Transverse colon (tissue), 4 donors: ENCODE data around the gene HCFC1. TPM values are rescaled to one million over a fixed set of nuclear protein-coding genes. Genes with fewer than 3 reads are reported as not detected.

Experiments used
- DNase-seq: peaks from one replicate; pipeline ENCODE4 v3.0.0-alpha.2; 2019
- H3K27ac ChIP-seq, 4 donors: fragments of 200-600 bp; sonication (generic); 2 replicates each; pipeline ENCODE4 v1.5.1; 2016 to 2018; ENCODE audit warnings: inconsistent platforms in 4 of 4
- H3K27me3 ChIP-seq: fragments of 200-600 bp; sonication (generic); 2 replicates; pipeline ENCODE4 v1.5.1; 2017; ENCODE audit warnings: inconsistent platforms
- H3K36me3 ChIP-seq, 4 donors: fragments of 200-600 bp; sonication (generic); 2 replicates each; pipeline ENCODE4 v1.5.1; 2017 to 2019; ENCODE audit warnings: inconsistent platforms in 4 of 4
- H3K4me1 ChIP-seq, 4 donors: fragments of 200-600 bp; sonication (generic); 2 replicates each; pipeline ENCODE4 v1.5.1; 2017 to 2020; ENCODE audit warnings: inconsistent platforms in 4 of 4
- H3K4me3 ChIP-seq, 4 donors: fragments of 200-600 bp; sonication (generic); 1 replicate in 1 of 4; 2 replicates in 3 of 4; pipeline versions ENCODE4 v1.5.1 to v1.6.1; 2017 to 2019; ENCODE audit warnings: inconsistent platforms in 4 of 4
- H3K9me3 ChIP-seq, 2 donors: fragments of 200-600 bp; sonication (generic); 2 replicates each; pipeline ENCODE4 v1.5.1; 2017 to 2019; ENCODE audit warnings: inconsistent platforms in 2 of 2
- EP300 ChIP-seq: sonication (generic); formaldehyde crosslinking; IDR thresholded peaks from one replicate; pipeline ENCODE4 v1.6.1; 2017; ENCODE audit warnings: antibody characterized with exemption, low read depth
- POLR2A ChIP-seq: fragments of 450-650 bp; IDR thresholded peaks from one replicate; pipeline ENCODE4 v1.6.1; 2016; ENCODE audit warnings: antibody characterized with exemption, mild to moderate bottlenecking, moderate library complexity
- POLR2AphosphoS5 ChIP-seq, 3 donors: sonication (generic); formaldehyde crosslinking; IDR thresholded peaks; one replicate each; pipeline ENCODE4 v1.6.1; 2016; ENCODE audit warnings: antibody characterized with exemption in 3 of 3
- WGBS, 2 donors: methylation state at CpG; one replicate each; pipeline ENCODE4 v1.1.5; 2018; ENCODE audit warnings: low coverage in 1 of 2; 5-methylcytosine and 5-hydroxymethylcytosine counted together
- in situ Hi-C, 4 donors: fragments of 200-750 bp; cut with MboI; loops; one replicate each; pipeline versions ENCODE4 v1.15.0 to v1.15.1; 2017; ENCODE audit warnings: low sequenced_read_pairs in 3 of 4, low pct_ligation_motif_present in 1 of 4, low pct_unique_long_range_greater_than_20kb in 1 of 4
- intact Hi-C: fragments of 100-400 bp; cut with DNase I; formaldehyde crosslinking; loops from one replicate; pipeline ENCODE4 v1.15.1; 2023; ENCODE audit warnings: low total_unique reads
- total RNA-seq, 4 donors: library from RNA; depleted of rRNA; stranded (reverse); fragments of >200 nt; gene quantifications; one replicate each; pipeline ENCODE4 v1.1.0, GENCODE V29; 2016
- TF ChIP-seq, protein P1 (sequence below), 5 experiments: fragments of 200-600 bp in 3 of 5; fragments of 450-650 bp in 2 of 5; sonication (generic) in 3 of 5; IDR thresholded peaks; 1 replicate in 2 of 5; 2 replicates in 3 of 5; pipeline ENCODE4 v1.5.1; 2016 to 2017; ENCODE audit warnings: antibody characterized with exemption in 5 of 5, inconsistent platforms in 3 of 5, mild to moderate bottlenecking in 2 of 5, moderate library complexity in 1 of 5

Gene HCFC1
- total RNA-seq, 4 donors from 2014 or later = 34.0 to 68.5 (median 49.8) TPM

DNA sequence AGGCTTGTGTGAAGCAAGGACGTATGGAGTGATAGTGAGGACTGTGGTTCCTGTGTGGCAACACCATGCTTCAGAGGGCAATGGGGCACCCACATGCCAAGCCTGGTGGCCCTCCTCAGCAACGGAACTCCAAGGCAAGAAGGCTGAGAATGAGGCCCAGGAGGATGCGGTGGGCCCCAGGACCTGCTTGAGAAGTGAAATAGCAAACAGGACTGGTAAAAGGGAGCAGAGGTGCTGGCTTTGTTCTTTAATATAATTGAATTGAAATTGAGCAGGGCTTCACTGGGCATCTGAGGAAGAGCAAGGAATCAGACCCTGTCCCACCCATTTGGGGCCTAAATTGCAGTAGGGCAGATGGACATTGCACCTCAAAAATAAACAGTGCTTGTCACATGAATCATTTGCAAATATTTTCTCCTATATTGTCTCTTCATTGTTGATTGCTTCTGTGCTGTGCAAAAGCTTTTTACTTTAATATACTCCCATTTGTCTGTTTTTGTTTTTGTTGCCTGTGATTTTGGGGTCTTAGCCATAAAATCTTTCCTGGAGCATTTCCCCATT is 3.2 kb upstream of the HCFC1 start:
- Histone ChIP-seq H3K4me3 (no peak overlapping the region), H3K9me3 (no peaks in the 10 kb centered on the region), H3K27ac (peak overlapping the region; percentile 94 to 100 (median 98)), H3K4me1 (peaks cover 0 to 21% (median 17%) of the 10 kb centered on the region in 4 donors), H3K27me3 (no peaks in the 10 kb centered on the region), H3K36me3 (no peaks in the 10 kb centered on the region)
- in situ Hi-C loops = loop anchor here in 2 of 4 donors (25.0 kb wide), 2 partner anchors 213 to 562 kb away; partner anchors contain the start of genes G6PD (in 1 of the 2), IKBKG (in 1 of the 2) and PLXNB3 (in 1 of the 2)
- DNase-seq = no peak
- TF ChIP-seq, protein P1, sequence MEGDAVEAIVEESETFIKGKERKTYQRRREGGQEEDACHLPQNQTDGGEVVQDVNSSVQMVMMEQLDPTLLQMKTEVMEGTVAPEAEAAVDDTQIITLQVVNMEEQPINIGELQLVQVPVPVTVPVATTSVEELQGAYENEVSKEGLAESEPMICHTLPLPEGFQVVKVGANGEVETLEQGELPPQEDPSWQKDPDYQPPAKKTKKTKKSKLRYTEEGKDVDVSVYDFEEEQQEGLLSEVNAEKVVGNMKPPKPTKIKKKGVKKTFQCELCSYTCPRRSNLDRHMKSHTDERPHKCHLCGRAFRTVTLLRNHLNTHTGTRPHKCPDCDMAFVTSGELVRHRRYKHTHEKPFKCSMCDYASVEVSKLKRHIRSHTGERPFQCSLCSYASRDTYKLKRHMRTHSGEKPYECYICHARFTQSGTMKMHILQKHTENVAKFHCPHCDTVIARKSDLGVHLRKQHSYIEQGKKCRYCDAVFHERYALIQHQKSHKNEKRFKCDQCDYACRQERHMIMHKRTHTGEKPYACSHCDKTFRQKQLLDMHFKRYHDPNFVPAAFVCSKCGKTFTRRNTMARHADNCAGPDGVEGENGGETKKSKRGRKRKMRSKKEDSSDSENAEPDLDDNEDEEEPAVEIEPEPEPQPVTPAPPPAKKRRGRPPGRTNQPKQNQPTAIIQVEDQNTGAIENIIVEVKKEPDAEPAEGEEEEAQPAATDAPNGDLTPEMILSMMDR (IDR thresholded peaks at IDR 0.05) = no peak
- TF ChIP-seq POLR2AphosphoS5 (IDR thresholded peaks at IDR 0.05) (no peak), EP300 (no peak), POLR2A (no peak)
- 77 to 83% methylated on average over 1 to 3 of the region's 3 CpGs for WGBS, 2 donors
- intact Hi-C loops = no loop called here

GRCh38 chrX:153974003-153974725 is 2.5 kb upstream of the HCFC1 start:
- Histone ChIP-seq H3K9me3 (no peaks in the 10 kb centered on the region), H3K27me3 (no peaks in the 10 kb centered on the region), H3K36me3 (no peaks in the 10 kb centered on the region), H3K27ac (peak overlapping the region; percentile 94 to 100 (median 98)), H3K4me3 (peak overlapping the region in 1 of 4 donors; percentile 91), H3K4me1 (peaks cover 0 to 27% (median 22%) of the 10 kb centered on the region in 4 donors)
- TF ChIP-seq EP300 (no peak), POLR2AphosphoS5 (IDR thresholded peaks at IDR 0.05) (no peak), POLR2A (no peak)
- TF ChIP-seq, protein P1 (IDR thresholded peaks at IDR 0.05) = no peak
- WGBS, 2 donors = 73 to 100% methylated on average over 3 to 14 of the region's 14 CpGs
- in situ Hi-C loops (loop anchor here in 2 of 4 donors (25.0 kb wide), 2 partner anchors 212 to 563 kb away; partner anchors contain the start of genes G6PD (in 1 of the 2), IKBKG (in 1 of the 2) and PLXNB3 (in 1 of the 2)), intact Hi-C loops (no loop called here)
- DNase-seq = no peak

- H3K9me3 ChIP-seq = no peaks in the 10 kb centered on the region
- no peak for DNase-seq
- WGBS, 2 donors = 55% methylated on average over 20 of the region's 20 CpGs; no CpG with 5 or more reads in 1 of the 2 donors
- H3K4me1 ChIP-seq = peaks cover 0 to 33% (median 30%) of the 10 kb centered on the region in 4 donors
- no peaks in the 10 kb centered on the region for H3K36me3 ChIP-seq
- intact Hi-C loops (no loop called here), in situ Hi-C loops (loop anchor here in 2 of 4 donors (25.0 kb wide), 2 partner anchors 211 to 564 kb away; partner anchors contain the start of genes G6PD (in 1 of the 2), IKBKG (in 1 of the 2) and PLXNB3 (in 1 of the 2))
- H3K27me3 ChIP-seq = no peaks in the 10 kb centered on the region
- H3K27ac ChIP-seq = peak overlapping the region; percentile 94 to 100 (median 98)
- peak overlapping the region in 3 of 4 donors; percentile 63 to 91 (median 83) for H3K4me3 ChIP-seq
- no peak for TF ChIP-seq EP300
- TF ChIP-seq POLR2AphosphoS5 (IDR thresholded peaks at IDR 0.05) = no peak
- TF ChIP-seq POLR2A = peak; percentile 30
- TF ChIP-seq, protein P1 (IDR thresholded peaks at IDR 0.05) = no peak
These were observed 1.7 kb upstream of the HCFC1 start for GRCh38 chrX:153973127-153974002.
